ENCODE results near the gene PCNX1. TPM values are rescaled to one million over a fixed set of nuclear protein-coding genes. Genes with fewer than 3 reads are reported as not detected.

The PCNX1 gene
- total RNA-seq, 6 donors from 2014 or later, result 38.4 to 98.5 (median 65.4) TPM

DNA sequence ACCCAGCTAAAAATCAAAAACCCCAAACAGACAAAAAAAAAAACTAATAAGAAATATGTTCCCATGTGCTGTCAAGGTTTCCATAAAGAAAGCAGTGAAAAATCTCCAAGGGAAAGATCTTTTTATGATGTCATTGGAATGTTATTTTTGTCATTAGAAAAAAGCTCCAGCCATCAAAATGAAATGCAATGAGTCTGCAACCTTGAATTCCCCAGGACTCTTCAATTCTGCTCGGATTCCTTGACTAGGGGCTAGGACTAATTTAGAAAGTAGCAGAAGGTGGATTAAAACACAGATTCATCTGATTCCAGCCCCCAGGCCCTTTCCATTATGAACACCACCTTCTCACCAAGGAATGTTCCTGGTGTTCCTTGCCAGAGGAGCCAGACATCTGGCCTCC is 6.0 kb upstream of the PCNX1 start:
- DNase-seq, result no peak
- no peak for TF ChIP-seq POLR2AphosphoS5 (IDR thresholded peaks at IDR 0.05)
- no peak for TF ChIP-seq EP300 (IDR thresholded peaks at IDR 0.05)
- no peak for TF ChIP-seq CTCF (IDR thresholded peaks at IDR 0.05)
- TF ChIP-seq POLR2A (IDR thresholded peaks at IDR 0.05), result no peak
- peaks cover 7 to 15% (median 12%) of the 10 kb centered on the region in 4 donors for H3K4me1 ChIP-seq
- WGBS, 2 donors, result 71 to 77% methylated on average over 1 of the region's 1 CpG
- H3K9me3 ChIP-seq, result no peaks in the 10 kb centered on the region
- H3K27ac ChIP-seq, result no peak overlapping the region
- no peak overlapping the region for H3K4me3 ChIP-seq
- no peak for ATAC-seq (ENCODE audit: low FRiP score in 2 of 2)
- no peaks in the 10 kb centered on the region for H3K27me3 ChIP-seq
- no peaks in the 10 kb centered on the region for H3K36me3 ChIP-seq

DNA sequence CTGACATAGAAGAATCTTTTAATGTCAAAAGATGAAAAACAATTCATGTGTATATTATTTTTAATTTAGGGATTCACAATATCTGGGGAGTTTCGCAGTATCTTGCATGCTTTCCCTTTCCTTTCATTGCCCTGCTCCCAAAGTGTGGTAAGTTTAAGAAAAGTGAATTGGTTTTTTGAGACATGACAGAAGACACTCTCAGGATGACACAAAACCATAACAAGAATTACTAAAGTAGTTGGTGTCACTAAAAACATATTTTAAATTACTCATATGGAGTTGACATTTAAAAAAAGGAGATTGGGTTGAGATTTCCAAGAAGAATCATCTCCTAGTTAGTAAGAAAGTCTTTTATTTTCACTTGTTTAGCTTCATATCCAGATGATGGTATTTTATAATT is 5.1 kb upstream of the PCNX1 start:
- Histone ChIP-seq H3K4me1 (peaks cover 13 to 19% (median 17%) of the 10 kb centered on the region in 4 donors), H3K27me3 (no peaks in the 10 kb centered on the region), H3K36me3 (no peaks in the 10 kb centered on the region), H3K9me3 (no peaks in the 10 kb centered on the region), H3K27ac (no peak overlapping the region), H3K4me3 (no peak overlapping the region)
- ATAC-seq (ENCODE audit: low FRiP score in 2 of 2) (no peak), DNase-seq (no peak)
- TF ChIP-seq CTCF (IDR thresholded peaks at IDR 0.05) (no peak), POLR2AphosphoS5 (IDR thresholded peaks at IDR 0.05) (no peak), EP300 (IDR thresholded peaks at IDR 0.05) (no peak), POLR2A (IDR thresholded peaks at IDR 0.05) (no peak)
- 93 to 97% methylated on average over 1 of the region's 1 CpG for WGBS, 2 donors

DNA sequence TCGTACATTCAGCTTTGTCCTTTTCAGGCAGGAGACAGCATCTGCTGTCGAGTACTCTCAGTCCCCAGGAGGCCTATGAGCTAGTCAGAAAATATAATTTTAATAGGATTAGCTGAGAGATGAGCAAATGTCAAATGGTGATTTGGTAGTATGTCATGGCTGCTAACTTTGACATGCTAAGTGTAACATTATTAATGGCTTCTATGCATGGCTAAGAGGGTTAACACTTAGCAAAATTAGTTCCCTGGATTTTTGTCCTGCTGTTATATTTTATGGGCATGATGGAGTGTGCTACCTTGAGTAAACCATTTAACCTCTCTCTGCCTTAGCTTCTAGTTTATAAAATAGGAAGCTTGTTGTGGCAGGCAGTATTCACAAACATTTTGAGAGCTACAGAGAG is 2.9 kb upstream of the PCNX1 start:
- peak overlapping the region in 2 of 4 donors; percentile 95 to 96 for H3K27ac ChIP-seq
- DNase-seq, result no peak
- ATAC-seq (ENCODE audit: low FRiP score in 2 of 2), result no peak

GRCh38 chr14:70905301-70905700 is 2.0 kb upstream of the PCNX1 start:
- TF ChIP-seq POLR2A (IDR thresholded peaks at IDR 0.05) (no peak), POLR2AphosphoS5 (IDR thresholded peaks at IDR 0.05) (peak in 1 of 2 donors; percentile 26)
- Histone ChIP-seq H3K4me3 (peak overlapping the region in 2 of 4 donors; percentile 13 to 19), H3K36me3 (no peaks in the 10 kb centered on the region), H3K27me3 (no peaks in the 10 kb centered on the region), H3K9me3 (no peaks in the 10 kb centered on the region), H3K4me1 (peaks cover 17 to 29% (median 24%) of the 10 kb centered on the region in 4 donors), H3K27ac (peak overlapping the region; percentile 35 to 100 (median 96))
- DNase-seq (no peak), ATAC-seq (ENCODE audit: low FRiP score in 2 of 2) (no peak)
- 52 to 63% methylated on average over 9 of the region's 9 CpGs for WGBS, 2 donors

More for the DNA sequence above, 2.9 kb upstream of the PCNX1 start:
- Histone ChIP-seq H3K36me3 (no peaks in the 10 kb centered on the region), H3K4me1 (peaks cover 16 to 24% (median 22%) of the 10 kb centered on the region in 4 donors), H3K4me3 (no peak overlapping the region), H3K27me3 (no peaks in the 10 kb centered on the region), H3K9me3 (no peaks in the 10 kb centered on the region)
- 95 to 97% methylated on average over 2 of the region's 2 CpGs for WGBS, 2 donors
- TF ChIP-seq CTCF (IDR thresholded peaks at IDR 0.05) (no peak), POLR2A (IDR thresholded peaks at IDR 0.05) (no peak)

GRCh38 chr14:70906793-70907175 is 475 bp upstream of the PCNX1 start:
- WGBS, 2 donors, result 24 to 31% methylated on average over 9 of the region's 9 CpGs
- H3K27ac ChIP-seq, result peak overlapping the region; percentile 91 to 100 (median 96)
- TF ChIP-seq POLR2A (IDR thresholded peaks at IDR 0.05) (no peak), CTCF (IDR thresholded peaks at IDR 0.05) (no peak)
- DNase-seq (no peak), ATAC-seq (ENCODE audit: low FRiP score in 2 of 2) (no peak)
- no peaks in the 10 kb centered on the region for H3K9me3 ChIP-seq
- H3K4me1 ChIP-seq, result peaks cover 17 to 38% (median 32%) of the 10 kb centered on the region in 4 donors
- H3K4me3 ChIP-seq, result peak overlapping the region in 3 of 4 donors; percentile 88 to 97 (median 96)
- H3K27me3 ChIP-seq, result no peaks in the 10 kb centered on the region
- no peaks in the 10 kb centered on the region for H3K36me3 ChIP-seq
